ENCODE results near the gene MSLN. TPM values are rescaled to one million over a fixed set of nuclear protein-coding genes. Genes with fewer than 3 reads are reported as not detected.
"Not testable (repeated sequence)": the region's sequence is repeated elsewhere in the genome, so short reads cannot be mapped to it uniquely, and the experiment has no call there.

The MSLN gene
- total RNA-seq, 3 donors from 2014 or later (not counting 1 experiment from before 2014, with no cell fraction given): not detected

DNA sequence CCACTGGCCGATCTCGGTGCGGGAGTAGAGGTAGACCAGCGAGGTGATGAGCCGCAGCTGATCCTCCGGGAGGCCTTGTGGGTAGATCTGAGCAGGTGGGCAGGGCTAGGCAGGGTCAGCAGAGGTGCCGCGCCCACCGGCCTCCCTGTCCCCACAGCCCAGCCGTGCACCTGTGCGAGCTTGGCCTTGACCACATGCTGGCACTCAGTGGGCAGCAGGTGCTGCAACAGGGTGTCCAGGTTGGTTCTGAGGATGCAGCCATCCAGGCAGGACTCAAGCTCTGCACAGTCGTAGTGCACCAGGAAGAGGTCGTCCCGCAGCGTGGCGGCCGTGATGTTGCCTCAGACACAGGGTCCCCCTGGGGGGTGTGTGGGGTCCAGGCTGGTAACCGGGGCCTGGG is 12.4 kb downstream of the MSLN start:
- no peak for TF ChIP-seq CTCF (IDR thresholded peaks at IDR 0.05)
- ATAC-seq: no peak
- Histone ChIP-seq H3K36me3 (ENCODE audit: control insufficient read depth, insufficient read depth, low read length) (no peaks in the 10 kb centered on the region), H3K4me1 (ENCODE audit: control insufficient read depth, insufficient read depth, low read length) (no peaks in the 10 kb centered on the region), H3K4me3 (ENCODE audit: low read length) (no peak overlapping the region), H3K27ac (ENCODE audit: low read length) (no peak overlapping the region), H3K27me3 (ENCODE audit: control insufficient read depth, insufficient read depth, low read length) (no peaks in the 10 kb centered on the region), H3K9me3 (ENCODE audit: control insufficient read depth, insufficient read depth, low read length) (no peaks in the 10 kb centered on the region)
- DNase-seq: no peak
- 93% methylated on average over 18 of the region's 18 CpGs for WGBS (ENCODE audit: insufficient coverage)
- intact Hi-C loops (cut with micrococcal nuclease): no loop called here
- Mint-ChIP-seq H3K9me3 (no peaks in the 10 kb centered on the region), H3K27ac (no peak overlapping the region), H3K27me3 (ENCODE audit: low read depth in 2 of 2) (no peaks in the 10 kb centered on the region), H3K4me3 (no peak overlapping the region), H3K4me1 (no peaks in the 10 kb centered on the region), H3K36me3 (no peaks in the 10 kb centered on the region)

DNA sequence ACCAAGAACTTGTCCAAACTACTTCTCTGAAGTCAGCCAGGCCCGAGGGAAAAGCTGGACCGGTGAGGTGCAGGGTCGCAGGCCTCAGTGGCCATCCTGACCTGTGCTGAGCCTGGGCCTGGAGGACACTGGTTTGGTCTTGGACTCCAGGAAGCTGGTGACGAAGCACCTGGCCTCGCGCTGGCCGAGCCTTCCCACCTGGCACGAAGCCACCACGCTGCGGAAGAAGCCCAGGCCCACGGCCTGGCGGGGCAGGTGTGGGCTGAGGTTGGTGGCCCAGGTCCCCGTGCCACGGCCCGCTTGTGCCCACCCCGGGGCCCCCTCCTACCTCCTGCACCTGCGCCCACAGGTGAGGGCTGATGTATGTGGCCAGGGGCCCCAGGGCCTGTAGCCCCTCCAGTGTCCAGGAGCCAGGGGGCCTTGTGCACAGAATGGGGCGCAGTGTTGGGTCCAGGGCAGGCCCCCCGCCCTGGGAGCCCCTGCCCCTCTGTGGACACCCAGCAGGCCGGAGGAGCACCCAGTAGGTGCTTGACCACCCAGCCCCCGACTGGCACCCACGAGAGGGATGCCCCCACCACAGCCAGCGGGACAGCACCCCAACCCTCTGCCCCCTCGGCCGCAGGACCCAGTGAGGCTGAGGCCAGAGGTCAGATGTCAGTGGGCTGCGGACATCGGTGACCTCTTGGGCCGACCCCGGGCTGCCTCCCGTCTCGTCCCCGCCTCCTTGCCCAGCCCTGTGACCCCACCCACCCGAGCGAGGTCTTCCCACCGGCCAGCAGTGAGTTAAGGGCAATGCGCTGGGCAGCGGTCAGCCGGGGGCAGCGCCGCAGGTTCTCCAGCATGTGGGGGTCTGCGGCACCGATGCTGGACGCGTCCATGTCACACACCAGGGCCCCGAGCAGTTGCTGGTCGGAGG is 13.8 kb downstream of the MSLN start:
- no peaks in the 10 kb centered on the region for H3K27me3 ChIP-seq (ENCODE audit: control insufficient read depth, insufficient read depth, low read length)
- H3K4me1 Mint-ChIP-seq: no peaks in the 10 kb centered on the region
- no peak overlapping the region for H3K27ac Mint-ChIP-seq
- H3K4me3 ChIP-seq (ENCODE audit: low read length): no peak overlapping the region
- H3K36me3 ChIP-seq (ENCODE audit: control insufficient read depth, insufficient read depth, low read length): no peaks in the 10 kb centered on the region
- no peaks in the 10 kb centered on the region for H3K9me3 Mint-ChIP-seq
- ATAC-seq: no peak
- no peak for DNase-seq
- H3K27me3 Mint-ChIP-seq (ENCODE audit: low read depth in 2 of 2): no peaks in the 10 kb centered on the region
- TF ChIP-seq CTCF (IDR thresholded peaks at IDR 0.05): no peak
- intact Hi-C loops (cut with micrococcal nuclease): no loop called here
- H3K9me3 ChIP-seq (ENCODE audit: control insufficient read depth, insufficient read depth, low read length): no peaks in the 10 kb centered on the region
- H3K36me3 Mint-ChIP-seq: no peaks in the 10 kb centered on the region
- 90% methylated on average over 46 of the region's 46 CpGs for WGBS (ENCODE audit: insufficient coverage)
- H3K4me3 Mint-ChIP-seq: no peak overlapping the region
- no peak overlapping the region for H3K27ac ChIP-seq (ENCODE audit: low read length)
- no peaks in the 10 kb centered on the region for H3K4me1 ChIP-seq (ENCODE audit: control insufficient read depth, insufficient read depth, low read length)

- no peaks in the 10 kb centered on the region for H3K36me3 Mint-ChIP-seq
- no peaks in the 10 kb centered on the region for H3K27me3 Mint-ChIP-seq (ENCODE audit: low read depth in 2 of 2)
- intact Hi-C loops (cut with micrococcal nuclease): no loop called here
- Histone ChIP-seq H3K27me3 (ENCODE audit: control insufficient read depth, insufficient read depth, low read length) (no peaks in the 10 kb centered on the region), H3K36me3 (ENCODE audit: control insufficient read depth, insufficient read depth, low read length) (no peaks in the 10 kb centered on the region), H3K9me3 (ENCODE audit: control insufficient read depth, insufficient read depth, low read length) (no peaks in the 10 kb centered on the region), H3K4me3 (ENCODE audit: low read length) (no peak overlapping the region), H3K27ac (ENCODE audit: low read length) (no peak overlapping the region), H3K4me1 (ENCODE audit: control insufficient read depth, insufficient read depth, low read length) (no peaks in the 10 kb centered on the region)
- 77% methylated on average over 36 of the region's 36 CpGs for WGBS (ENCODE audit: insufficient coverage)
- TF ChIP-seq CTCF (IDR thresholded peaks at IDR 0.05): no peak
- DNase-seq (no peak), ATAC-seq (no peak)
- H3K4me3 Mint-ChIP-seq: no peak overlapping the region
- no peak overlapping the region for H3K27ac Mint-ChIP-seq
- no peaks in the 10 kb centered on the region for H3K4me1 Mint-ChIP-seq
- no peaks in the 10 kb centered on the region for H3K9me3 Mint-ChIP-seq
Measured at GRCh38 chr16:775236-775796, 14.8 kb downstream of the MSLN start.

GRCh38 chr16:776298-776697 is 15.8 kb downstream of the MSLN start:
- H3K27me3 ChIP-seq (ENCODE audit: control insufficient read depth, insufficient read depth, low read length); H3K4me3 Mint-ChIP-seq; H3K27me3 Mint-ChIP-seq (ENCODE audit: low read depth in 2 of 2); H3K36me3 ChIP-seq (ENCODE audit: control insufficient read depth, insufficient read depth, low read length); H3K4me3 ChIP-seq (ENCODE audit: low read length); H3K4me1 ChIP-seq (ENCODE audit: control insufficient read depth, insufficient read depth, low read length); H3K9me3 Mint-ChIP-seq; H3K9me3 ChIP-seq (ENCODE audit: control insufficient read depth, insufficient read depth, low read length); intact Hi-C loops (cut with micrococcal nuclease); ATAC-seq; DNase-seq; H3K27ac Mint-ChIP-seq; H3K4me1 Mint-ChIP-seq; H3K36me3 Mint-ChIP-seq; H3K27ac ChIP-seq (ENCODE audit: low read length): not testable (repeated sequence)
- WGBS (ENCODE audit: insufficient coverage): 85% methylated on average over 9 of the region's 10 CpGs
